22Rv1 (cell line): Measurements from ENCODE around the gene ASXL2.

ENCODE experiments used
- ZFX ChIP-seq: fragments of 450-650 bp; IDR thresholded peaks from 2 replicates; pipeline ENCODE4 v1.6.1; 2017; ENCODE audit warnings: antibody characterized with exemption, borderline replicate concordance
- TF ChIP-seq, protein P1 (sequence below): fragments of 450-650 bp; IDR thresholded peaks from 2 replicates; pipeline ENCODE4 v1.5.1; 2017; ENCODE audit warnings: mild to moderate bottlenecking

DNA sequence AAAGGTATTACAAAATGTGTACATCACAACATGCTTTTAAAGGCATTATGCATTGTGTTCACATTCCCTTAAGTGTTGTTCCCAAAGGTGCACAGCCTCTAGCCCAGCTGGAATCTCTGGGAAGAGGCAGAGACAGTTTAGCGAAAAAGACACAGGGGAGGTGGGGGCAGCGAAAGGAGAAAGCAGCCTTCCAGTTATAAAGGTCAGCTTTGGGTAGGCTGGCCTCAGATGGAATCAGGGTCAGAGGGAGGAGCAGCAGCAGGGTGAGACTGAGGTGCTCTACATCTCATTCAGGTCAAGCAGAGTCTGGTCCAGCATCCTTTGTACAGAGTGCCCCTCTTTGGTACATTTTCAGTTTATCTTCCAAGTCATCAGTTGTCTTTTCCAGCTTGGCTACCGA, 68.6 kb downstream of the ASXL2 start:
- TF ChIP-seq, protein P1, sequence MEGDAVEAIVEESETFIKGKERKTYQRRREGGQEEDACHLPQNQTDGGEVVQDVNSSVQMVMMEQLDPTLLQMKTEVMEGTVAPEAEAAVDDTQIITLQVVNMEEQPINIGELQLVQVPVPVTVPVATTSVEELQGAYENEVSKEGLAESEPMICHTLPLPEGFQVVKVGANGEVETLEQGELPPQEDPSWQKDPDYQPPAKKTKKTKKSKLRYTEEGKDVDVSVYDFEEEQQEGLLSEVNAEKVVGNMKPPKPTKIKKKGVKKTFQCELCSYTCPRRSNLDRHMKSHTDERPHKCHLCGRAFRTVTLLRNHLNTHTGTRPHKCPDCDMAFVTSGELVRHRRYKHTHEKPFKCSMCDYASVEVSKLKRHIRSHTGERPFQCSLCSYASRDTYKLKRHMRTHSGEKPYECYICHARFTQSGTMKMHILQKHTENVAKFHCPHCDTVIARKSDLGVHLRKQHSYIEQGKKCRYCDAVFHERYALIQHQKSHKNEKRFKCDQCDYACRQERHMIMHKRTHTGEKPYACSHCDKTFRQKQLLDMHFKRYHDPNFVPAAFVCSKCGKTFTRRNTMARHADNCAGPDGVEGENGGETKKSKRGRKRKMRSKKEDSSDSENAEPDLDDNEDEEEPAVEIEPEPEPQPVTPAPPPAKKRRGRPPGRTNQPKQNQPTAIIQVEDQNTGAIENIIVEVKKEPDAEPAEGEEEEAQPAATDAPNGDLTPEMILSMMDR, result no peak
- no peak for TF ChIP-seq ZFX
